Rectal smooth muscle tissue (tissue), 1 donor: Measurements from ENCODE around the gene ZSCAN5A.
A peak's percentile ranks its signal among the peaks of the same experiment; 100 is the strongest.
"Not testable (repeated sequence)": the region's sequence is repeated elsewhere in the genome, so short reads cannot be mapped to it uniquely, and the experiment has no call there.

Experiments used
- H3K27ac ChIP-seq: one replicate; pipeline ENCODE4 v1.7.0; 2013; ENCODE audit warnings: low read depth, low read length, inconsistent platforms
- H3K27me3 ChIP-seq: one replicate; pipeline ENCODE4 v1.7.0; 2013; ENCODE audit warnings: low read length; ENCODE audit not compliant: control insufficient read depth, insufficient read depth
- H3K36me3 ChIP-seq: one replicate; pipeline ENCODE4 v1.7.0; 2013; ENCODE audit warnings: low read length; ENCODE audit not compliant: control insufficient read depth, insufficient read depth
- H3K4me1 ChIP-seq: one replicate; pipeline ENCODE4 v1.7.0; 2013; ENCODE audit warnings: low read length; ENCODE audit not compliant: control insufficient read depth, insufficient read depth
- H3K4me3 ChIP-seq: one replicate; pipeline ENCODE4 v1.7.0; 2013; ENCODE audit warnings: low read length
- H3K9ac ChIP-seq: one replicate; pipeline ENCODE4 v1.7.0; 2013; ENCODE audit warnings: low read length

ZSCAN5A gene, protein sequence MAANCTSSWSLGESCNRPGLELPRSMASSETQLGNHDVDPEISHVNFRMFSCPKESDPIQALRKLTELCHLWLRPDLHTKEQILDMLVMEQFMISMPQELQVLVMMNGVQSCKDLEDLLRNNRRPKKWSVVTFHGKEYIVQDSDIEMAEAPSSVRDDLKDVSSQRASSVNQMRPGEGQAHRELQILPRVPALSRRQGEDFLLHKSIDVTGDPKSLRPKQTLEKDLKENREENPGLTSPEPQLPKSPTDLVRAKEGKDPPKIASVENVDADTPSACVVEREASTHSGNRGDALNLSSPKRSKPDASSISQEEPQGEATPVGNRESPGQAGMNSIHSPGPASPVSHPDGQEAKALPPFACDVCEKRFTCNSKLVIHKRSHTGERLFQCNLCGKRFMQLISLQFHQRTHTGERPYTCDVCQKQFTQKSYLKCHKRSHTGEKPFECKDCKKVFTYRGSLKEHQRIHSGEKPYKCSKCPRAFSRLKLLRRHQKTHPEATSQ

DNA sequence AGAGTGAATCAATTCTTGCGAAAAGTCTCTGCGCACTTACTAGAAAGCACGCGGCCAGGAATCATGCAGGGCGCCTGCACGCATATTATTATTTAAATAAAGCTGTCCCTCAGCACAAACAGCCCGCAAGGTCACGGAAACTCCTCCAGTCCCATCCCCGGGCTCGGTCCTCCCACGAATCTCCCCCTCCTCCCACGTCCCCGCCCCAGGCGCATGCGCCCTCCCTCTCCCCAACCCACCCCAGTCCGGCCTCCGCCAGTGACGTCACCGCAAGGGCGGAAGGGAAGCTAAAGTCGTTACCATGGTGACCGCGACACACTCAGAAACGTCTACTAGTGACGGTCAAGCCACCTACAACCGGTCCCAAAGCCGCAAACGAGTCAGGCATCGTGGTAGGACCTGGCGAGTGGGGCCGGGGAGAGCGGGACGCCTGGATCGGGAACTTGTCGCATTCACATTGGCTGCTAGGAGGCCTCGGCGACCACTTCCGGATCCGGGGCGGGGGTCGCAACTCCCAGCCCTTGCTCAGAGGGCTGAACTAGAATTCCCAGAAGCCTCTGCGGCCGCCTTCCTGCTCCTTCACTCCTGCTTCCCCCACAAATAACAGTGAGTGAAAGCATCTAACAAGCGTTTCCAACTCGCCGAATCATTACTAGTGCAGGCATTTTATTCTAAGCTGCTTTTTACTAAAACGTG, at the start of gene ZSCAN5A:
Gene ZSCAN5A (minus strand): TSS at position 459 of the 696 bp plus-strand sequence. CDS start 89,793 bp downstream, outside the sequence.
- no peaks in the 10 kb centered on the region for H3K36me3 ChIP-seq
- peak within 1 kb of the TSS; percentile 89 for H3K9ac ChIP-seq
- H3K27me3 ChIP-seq = no peaks in the 10 kb centered on the region
- H3K27ac ChIP-seq = peak within 1 kb of the TSS; percentile 100
- H3K4me3 ChIP-seq = peak within 1 kb of the TSS; percentile 94
- peaks cover 6% of the 10 kb centered on the region for H3K4me1 ChIP-seq

DNA sequence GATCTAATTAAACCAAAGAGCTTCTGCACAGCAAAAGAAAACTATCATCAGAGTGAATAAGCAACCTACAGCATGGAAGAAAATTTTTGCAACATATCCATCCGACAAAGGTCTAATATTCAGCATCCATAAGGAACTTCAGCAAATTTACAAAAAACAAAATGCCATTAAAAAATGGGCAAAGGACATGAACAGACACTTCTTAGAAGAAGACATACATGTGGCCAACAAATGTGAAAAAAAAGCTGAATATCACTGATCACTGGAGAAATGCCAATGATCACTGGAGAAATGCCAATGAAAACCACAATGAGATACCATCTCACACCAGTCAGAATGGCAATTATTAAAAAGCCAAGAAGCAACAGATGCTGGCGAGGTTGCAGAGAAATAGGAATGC, 46.2 kb upstream of the ZSCAN5A start:
- Histone ChIP-seq H3K4me3 (no peak overlapping the region), H3K9ac (no peak overlapping the region), H3K4me1 (no peaks in the 10 kb centered on the region), H3K36me3 (no peaks in the 10 kb centered on the region), H3K27ac (no peak overlapping the region), H3K27me3 (no peaks in the 10 kb centered on the region)

DNA sequence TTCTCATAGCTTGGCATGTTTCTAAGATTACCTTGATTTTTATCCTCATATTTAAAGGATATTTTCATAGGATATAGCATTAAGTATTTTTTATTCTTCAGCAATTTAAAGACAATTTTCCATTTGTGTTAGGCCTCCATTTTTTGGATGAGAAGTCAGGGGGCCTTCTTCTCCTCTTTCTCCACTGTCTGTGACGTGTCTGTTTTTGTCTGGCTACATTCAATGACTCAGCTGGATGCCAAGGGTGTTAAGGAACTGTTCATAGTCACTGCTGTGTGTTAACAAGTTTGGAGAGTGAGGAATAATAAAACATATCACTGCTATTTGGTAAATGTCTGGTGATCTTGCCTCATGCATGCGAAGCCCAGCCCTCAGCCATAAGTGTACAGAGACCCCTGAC, 42.3 kb upstream of the ZSCAN5A start:
- no peaks in the 10 kb centered on the region for H3K4me1 ChIP-seq
- no peaks in the 10 kb centered on the region for H3K36me3 ChIP-seq
- no peak overlapping the region for H3K27ac ChIP-seq
- H3K9ac ChIP-seq = no peak overlapping the region
- H3K4me3 ChIP-seq = no peak overlapping the region
- no peaks in the 10 kb centered on the region for H3K27me3 ChIP-seq

DNA sequence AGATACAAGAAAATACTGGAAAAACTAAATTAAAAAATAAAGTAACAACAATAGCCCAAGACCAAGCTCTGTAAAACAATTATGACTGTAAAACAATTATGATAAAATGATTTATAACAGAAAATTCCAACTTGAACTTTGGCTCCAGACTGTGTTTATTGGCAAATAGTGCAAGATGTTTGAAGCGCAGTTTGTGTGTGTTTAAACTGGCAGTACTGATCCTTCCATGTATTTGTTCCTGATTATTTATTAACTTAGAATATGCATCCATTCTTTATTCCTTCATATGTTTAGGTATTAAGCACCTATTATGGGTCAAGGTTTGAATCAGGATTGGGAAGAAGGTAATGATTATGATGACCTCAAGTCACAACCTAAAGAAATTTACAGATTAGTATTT, 40.9 kb upstream of the ZSCAN5A start:
- H3K9ac ChIP-seq = no peak overlapping the region
- no peaks in the 10 kb centered on the region for H3K36me3 ChIP-seq
- H3K4me3 ChIP-seq = no peak overlapping the region
- H3K4me1 ChIP-seq = no peaks in the 10 kb centered on the region
- no peak overlapping the region for H3K27ac ChIP-seq
- no peaks in the 10 kb centered on the region for H3K27me3 ChIP-seq

DNA sequence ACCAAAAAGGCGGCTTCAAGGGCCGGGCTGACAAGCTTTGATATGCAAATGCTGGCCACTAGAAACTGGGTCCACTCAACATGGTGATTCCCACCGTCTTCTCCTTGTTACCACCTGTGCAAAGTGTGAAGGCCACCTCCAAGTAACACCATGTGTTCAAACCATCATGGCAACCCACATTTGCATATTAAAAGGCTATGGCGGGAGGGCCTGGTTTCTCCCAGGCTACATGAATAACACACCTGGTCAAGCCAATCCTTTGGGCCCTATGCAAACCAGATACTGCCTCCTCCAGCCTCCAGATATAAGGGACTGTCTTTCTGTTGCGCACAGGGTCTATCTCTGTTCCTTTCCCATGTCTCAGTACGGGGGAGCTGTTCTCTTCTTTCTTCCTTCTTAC, 36.6 kb upstream of the ZSCAN5A start:
- no peaks in the 10 kb centered on the region for H3K4me1 ChIP-seq
- H3K4me3 ChIP-seq = no peak overlapping the region
- H3K9ac ChIP-seq = no peak overlapping the region
- H3K27ac ChIP-seq = no peak overlapping the region
- no peaks in the 10 kb centered on the region for H3K36me3 ChIP-seq
- no peaks in the 10 kb centered on the region for H3K27me3 ChIP-seq

DNA sequence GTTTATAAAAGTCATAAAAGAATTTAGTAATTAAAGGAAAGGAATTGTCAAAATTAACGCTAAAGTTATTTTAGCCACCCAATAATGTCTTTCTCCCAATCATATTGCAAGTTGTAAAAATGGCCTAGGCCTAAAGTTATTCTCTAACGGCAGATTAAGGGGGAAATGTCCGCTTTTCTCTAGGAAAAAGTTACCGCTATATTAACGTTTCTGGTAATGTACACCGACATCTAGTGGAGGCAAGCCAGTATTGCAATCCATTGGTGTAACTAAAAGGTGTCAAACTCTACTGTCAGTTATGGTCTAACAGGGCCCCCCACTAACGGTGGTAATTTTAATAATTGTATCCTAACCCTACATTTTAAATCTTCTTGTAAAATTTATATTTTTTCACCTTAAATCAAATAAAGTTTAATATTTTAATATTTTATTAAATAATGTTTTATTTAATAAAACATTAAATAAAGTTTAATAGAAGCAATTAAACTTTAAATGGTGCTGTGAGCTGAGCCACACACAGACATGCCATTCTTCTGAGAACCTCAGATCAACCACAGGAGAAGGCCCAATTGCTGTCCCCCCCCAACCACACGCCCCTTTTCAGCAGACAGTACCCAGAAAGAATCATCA, 35.9 kb upstream of the ZSCAN5A start:
- H3K27ac ChIP-seq = no peak overlapping the region
- no peaks in the 10 kb centered on the region for H3K36me3 ChIP-seq

DNA sequence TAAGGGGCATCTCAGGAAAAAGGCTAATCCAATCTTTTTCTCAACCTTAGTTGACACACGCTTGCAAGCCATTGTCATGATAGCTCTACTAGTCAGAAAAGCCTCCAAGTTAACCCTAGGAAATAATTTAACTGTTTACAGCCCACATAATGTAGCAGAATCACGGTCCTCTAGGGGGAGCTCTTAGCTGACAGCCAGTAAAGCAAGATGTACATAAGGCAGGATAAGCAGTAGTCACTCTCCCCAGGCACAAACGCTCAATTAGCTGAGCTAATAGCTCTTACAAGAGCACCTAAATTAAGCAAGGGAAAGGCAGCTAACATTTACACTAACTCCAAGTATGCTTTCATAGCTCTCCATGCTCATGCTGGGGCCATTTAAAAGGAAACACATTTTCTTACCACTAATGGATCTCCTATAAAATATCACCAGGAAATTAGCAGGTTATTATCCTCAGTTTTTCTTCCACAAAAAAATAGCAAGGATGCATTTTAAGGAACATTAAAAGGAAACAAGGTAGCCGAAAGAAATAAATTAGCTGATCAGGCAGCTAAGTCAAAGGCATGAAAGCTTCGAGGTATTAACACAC, 33.7 kb upstream of the ZSCAN5A start:
- H3K27me3 ChIP-seq = no peaks in the 10 kb centered on the region
- H3K4me3 ChIP-seq = no peak overlapping the region
- no peaks in the 10 kb centered on the region for H3K36me3 ChIP-seq
- no peak overlapping the region for H3K9ac ChIP-seq
- H3K4me1 ChIP-seq = no peaks in the 10 kb centered on the region
- H3K27ac ChIP-seq = no peak overlapping the region

More for the DNA sequence above, 35.9 kb upstream of the ZSCAN5A start:
- H3K27me3 ChIP-seq = no peaks in the 10 kb centered on the region
- no peak overlapping the region for H3K4me3 ChIP-seq
- no peak overlapping the region for H3K9ac ChIP-seq
- no peaks in the 10 kb centered on the region for H3K4me1 ChIP-seq

DNA sequence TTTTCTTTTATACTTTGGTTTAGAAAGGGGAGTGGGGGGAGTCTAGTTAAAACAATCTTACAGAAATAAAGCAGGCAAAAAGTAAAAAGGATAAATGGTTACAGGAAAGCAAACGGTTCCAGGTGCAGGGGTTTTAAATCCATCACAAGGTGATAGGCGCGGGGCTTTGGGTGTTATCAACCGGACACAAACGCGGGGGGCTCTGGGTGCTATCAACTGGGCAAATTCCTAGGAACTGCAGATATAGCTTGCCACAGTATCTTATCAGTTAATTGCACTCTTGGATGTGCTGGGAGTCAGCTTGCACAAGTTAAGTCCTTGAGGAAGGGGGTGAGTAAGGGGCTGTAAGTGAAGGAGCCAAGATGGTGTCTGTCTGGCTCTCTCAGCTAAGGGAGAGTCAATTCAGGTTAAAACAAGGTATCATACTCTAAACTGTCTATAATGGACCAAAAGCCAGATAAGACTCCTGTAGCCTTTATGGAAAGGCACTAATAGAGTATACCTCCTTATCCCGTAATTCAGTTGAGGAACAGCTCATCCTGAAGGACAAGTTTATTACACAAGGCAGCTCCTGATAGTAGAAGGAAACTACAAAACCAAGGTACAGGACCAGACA, 32.6 kb upstream of the ZSCAN5A start:
- Histone ChIP-seq H3K4me1 (no peaks in the 10 kb centered on the region), H3K36me3 (no peaks in the 10 kb centered on the region), H3K9ac (no peak overlapping the region), H3K4me3 (no peak overlapping the region), H3K27ac (no peak overlapping the region), H3K27me3 (no peaks in the 10 kb centered on the region)

DNA sequence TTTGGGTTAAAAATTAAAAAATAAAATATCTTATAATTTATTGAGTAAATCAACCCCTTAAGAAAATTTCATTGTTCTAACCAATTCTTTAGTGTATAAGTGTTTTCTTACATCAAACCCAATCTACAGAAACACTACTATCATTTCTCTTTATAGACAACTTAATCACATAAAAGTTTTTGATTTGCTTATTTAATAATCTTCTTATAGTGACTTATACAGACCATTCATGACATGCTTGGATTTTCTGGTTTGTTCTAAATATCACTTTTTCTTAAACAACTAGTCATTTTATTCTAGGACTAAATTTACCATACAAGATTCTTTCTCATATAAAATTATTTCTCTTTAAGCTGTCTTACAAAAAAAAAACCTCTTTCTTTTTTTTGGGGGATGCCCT, 27.3 kb upstream of the ZSCAN5A start:
- Histone ChIP-seq H3K27me3 (no peaks in the 10 kb centered on the region), H3K27ac (no peak overlapping the region), H3K36me3 (no peaks in the 10 kb centered on the region), H3K9ac (no peak overlapping the region), H3K4me3 (no peak overlapping the region), H3K4me1 (no peaks in the 10 kb centered on the region)

DNA sequence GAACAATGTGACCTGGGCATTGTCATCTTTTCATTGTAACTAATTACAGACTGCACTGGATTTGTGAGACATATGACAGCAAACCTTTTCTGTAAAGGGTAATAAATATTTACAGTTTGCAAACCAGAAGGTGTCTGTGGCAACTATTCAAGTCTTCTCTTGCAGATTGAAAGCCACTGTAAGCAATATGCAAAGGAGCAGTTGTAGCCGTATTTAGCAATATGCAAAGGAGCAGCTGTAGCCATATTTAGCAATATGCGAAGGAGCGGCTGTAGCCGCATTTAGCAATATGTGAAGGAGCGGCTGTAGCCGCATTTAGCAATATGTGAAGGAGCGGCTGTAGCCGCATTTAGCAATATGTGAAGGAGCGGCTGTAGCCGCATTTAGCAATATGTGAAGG, 24.4 kb upstream of the ZSCAN5A start:
- H3K9ac ChIP-seq, H3K36me3 ChIP-seq, H3K27ac ChIP-seq, H3K4me3 ChIP-seq, H3K27me3 ChIP-seq, H3K4me1 ChIP-seq: not testable (repeated sequence)

DNA sequence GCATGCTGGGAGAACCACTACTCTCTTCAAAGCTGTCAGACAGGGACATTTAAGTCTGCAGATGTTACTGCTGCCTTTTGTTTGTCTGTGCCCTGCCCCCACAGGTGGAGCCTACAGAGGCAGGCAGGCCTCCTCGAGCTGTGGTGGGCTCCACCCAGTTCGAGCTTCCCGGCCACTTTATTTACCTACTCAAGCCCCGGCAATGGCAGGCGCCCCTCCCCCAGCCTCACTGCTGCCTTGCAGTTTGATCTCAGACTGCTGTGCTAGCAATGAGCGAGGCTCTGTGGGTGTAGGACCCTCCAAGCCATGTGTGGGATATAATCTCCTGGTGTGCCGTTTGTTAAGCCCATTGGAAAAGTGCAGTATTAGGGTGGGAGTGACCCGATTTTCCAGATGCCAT, 22.4 kb upstream of the ZSCAN5A start:
- not testable (repeated sequence) for H3K4me1 ChIP-seq, H3K27me3 ChIP-seq, H3K4me3 ChIP-seq, H3K27ac ChIP-seq, H3K36me3 ChIP-seq, H3K9ac ChIP-seq

DNA sequence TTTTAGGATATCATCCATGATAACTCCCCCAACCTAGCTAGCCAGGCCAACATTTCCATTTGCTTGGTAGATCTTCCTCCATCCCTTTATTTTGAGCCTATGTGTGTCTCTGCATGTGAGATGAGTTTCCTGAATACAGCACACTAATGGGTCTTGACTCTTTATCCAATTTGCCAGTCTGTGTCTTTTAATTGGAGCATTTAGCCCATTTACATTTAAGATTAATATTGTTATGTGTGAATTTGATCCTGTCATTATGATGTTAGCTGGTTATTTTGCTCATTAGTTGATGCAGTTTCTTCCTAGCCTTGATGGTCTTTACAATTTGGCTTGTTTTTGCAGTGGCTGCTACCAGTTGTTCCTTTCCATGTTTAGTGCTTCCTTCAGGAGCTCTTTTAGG, 20.7 kb upstream of the ZSCAN5A start:
- H3K4me1 ChIP-seq, H3K36me3 ChIP-seq, H3K27ac ChIP-seq: not testable (repeated sequence)

More for the DNA sequence above, 20.7 kb upstream of the ZSCAN5A start:
- not testable (repeated sequence) for H3K9ac ChIP-seq, H3K27me3 ChIP-seq, H3K4me3 ChIP-seq
